K562 (cell line): ENCODE data around the gene FCRL6. TPM values are rescaled to one million over a fixed set of nuclear protein-coding genes. Genes with fewer than 3 reads are reported as not detected.

ENCODE experiments used
- ATAC-seq: fragments of 200-7000 bp; cut with Tn5 transposase; 3 replicates; pipeline ENCODE4 v1.9.1; 2020; ENCODE audit warnings: moderate library complexity
- BruUV-seq: library from RNA; stranded (reverse); fragments of 400-500 nt; replicated peaks from 2 replicates; lab custom pipeline; 2021; lab: Mats Ljungman, UMichigan
- CTCF ChIA-PET: fragments of 300-600 bp; formaldehyde crosslinking; extraction: SDS; loops from one replicate; lab custom pipeline; 2021; ENCODE audit warnings: low intra/inter-chr PET ratio; lab: Yijun Ruan, JAX
- POLR2A ChIA-PET: fragments of 300-600, 350-650 bp; sonication (Branson Sonifier 250); formaldehyde crosslinking; extraction: SDS; loops from one replicate; lab custom pipeline; 2021; ENCODE audit warnings: antibody characterized with exemption, inconsistent platforms; lab: Yijun Ruan, JAX
- DNase-seq, 4 experiments: peaks; one replicate each; pipeline versions ENCODE4 v3.0.0 to v3.0.0-alpha.2; 2011 to 2018; ENCODE audit warnings: low spot score in 3 of 4, mixed read lengths in 3 of 4; ENCODE audit errors: extremely low read depth in 1 of 4
- FAIRE-seq: peaks from 2 replicates; lab custom pipeline; 2011; peaks lifted over from hg19 to GRCh38; lab: Jason Lieb, UNC
- H2AFZ ChIP-seq: 2 replicates; pipeline ENCODE4 v1.6.0; 2011; ENCODE audit warnings: low read depth, low read length, control low read depth, inconsistent platforms
- H3K27ac ChIP-seq: fragments of 200-600 bp; 3 replicates; pipeline ENCODE4 v1.8.0; 2011; ENCODE audit warnings: low read depth, mild to moderate bottlenecking, control low read depth, inconsistent platforms, low read length, moderate library complexity, mixed read lengths; ENCODE audit errors: extremely low read depth
- H3K27me3 ChIP-seq, 2 experiments: fragments of 300-600 bp in 1 of 2; 2 replicates in 1 of 2; 3 replicates in 1 of 2; pipeline versions ENCODE4 v1.6.0 to v1.8.0; 2011; ENCODE audit warnings: inconsistent platforms in 2 of 2, low read length in 2 of 2, mild to moderate bottlenecking in 1 of 2, mixed read lengths in 1 of 2, moderate library complexity in 1 of 2; ENCODE audit not compliant: control insufficient read depth in 2 of 2, insufficient read depth in 2 of 2
- H3K36me3 ChIP-seq: fragments of 300-600 bp; 3 replicates; pipeline ENCODE4 v1.8.0; 2011; ENCODE audit warnings: mild to moderate bottlenecking, low read length, inconsistent platforms; ENCODE audit not compliant: control insufficient read depth, insufficient read depth
- H3K4me1 ChIP-seq, 2 experiments: fragments of 200-600 bp in 1 of 2; replicated peaks in 1 of 2; 2 replicates in 1 of 2; 3 replicates in 1 of 2; pipeline versions ENCODE4 v1.5.1 to v1.8.0; 2011; ENCODE audit warnings: inconsistent platforms in 2 of 2, low read length in 2 of 2, mild to moderate bottlenecking in 1 of 2, mixed read lengths in 1 of 2, moderate library complexity in 1 of 2; ENCODE audit not compliant: control insufficient read depth in 2 of 2, insufficient read depth in 2 of 2
- H3K4me2 ChIP-seq: 2 replicates; pipeline ENCODE4 v1.6.1; 2011; ENCODE audit warnings: low read length, control low read depth, inconsistent platforms, mixed read lengths; ENCODE audit not compliant: insufficient read depth
- H3K4me3 ChIP-seq: fragments of 200-600 bp; sonication (generic), shearing (Covaris generic); 2 replicates; pipeline ENCODE4 v1.5.1; 2016; ENCODE audit warnings: control low read depth, inconsistent platforms
- H3K79me2 ChIP-seq: fragments of 200-600 bp; 3 replicates; pipeline ENCODE4 v1.8.0; 2011; ENCODE audit warnings: low read length, inconsistent platforms; ENCODE audit not compliant: control insufficient read depth, insufficient read depth
- H3K9ac ChIP-seq, 2 experiments: 2 replicates each; pipeline versions ENCODE4 v1.6.0 to v1.6.1; 2011; ENCODE audit warnings: low read depth in 2 of 2, low read length in 2 of 2, control low read depth in 1 of 2, inconsistent platforms in 1 of 2, mild to moderate bottlenecking in 1 of 2, mixed read lengths in 1 of 2; ENCODE audit not compliant: insufficient read depth in 1 of 2
- H3K9me1 ChIP-seq: one replicate; pipeline ENCODE4 v1.6.0; 2011; ENCODE audit warnings: inconsistent platforms, mild to moderate bottlenecking, low read length, moderate library complexity; ENCODE audit not compliant: control insufficient read depth, insufficient read depth
- H3K9me3 ChIP-seq: replicated peaks from 2 replicates; pipeline ENCODE4 v1.5.1; 2011; ENCODE audit warnings: low read depth, low read length, inconsistent platforms; ENCODE audit not compliant: control insufficient read depth, insufficient read depth
- H4K20me1 ChIP-seq: replicated peaks from 2 replicates; pipeline ENCODE4 v1.6.1; 2011; ENCODE audit warnings: low read length, inconsistent platforms, mixed read lengths; ENCODE audit not compliant: control insufficient read depth, insufficient read depth
- E2F5 ChIP-seq: sonication (generic); formaldehyde crosslinking; IDR thresholded peaks from 2 replicates; pipeline ENCODE4 v1.8.0; 2022; ENCODE audit warnings: mild to moderate bottlenecking, missing genetic modification reagents
- HBP1 ChIP-seq: fragments of 450-650 bp; formaldehyde crosslinking; IDR thresholded peaks from 2 replicates; pipeline ENCODE4 v1.4.0; 2022; ENCODE audit warnings: missing genetic modification characterization
- HES1 ChIP-seq: fragments of 450-650 bp; IDR thresholded peaks from 2 replicates; pipeline ENCODE4 v1.6.1; 2016; ENCODE audit warnings: low read depth, mild to moderate bottlenecking, moderate library complexity
- KAT7 ChIP-seq: sonication (generic); formaldehyde crosslinking; IDR thresholded peaks from 2 replicates; pipeline ENCODE4 v1.8.0; 2022; ENCODE audit warnings: missing genetic modification reagents, mild to moderate bottlenecking, borderline replicate concordance
- MXD1 ChIP-seq: fragments of 250-450 bp; sonication (Bioruptor Pico); IDR thresholded peaks from 2 replicates; pipeline ENCODE4 v1.8.0; 2021; ENCODE audit warnings: borderline replicate concordance, mild to moderate bottlenecking, moderate library complexity; ENCODE audit not compliant: poor library complexity, severe bottlenecking
- MYC ChIP-seq, 2 experiments: fragments of 250-450 bp in 1 of 2; sonication (Bioruptor Pico) in 1 of 2; IDR thresholded peaks; 2 replicates each; pipeline versions ENCODE4 v1.5.1 to v1.6.1; 2012 to 2021; ENCODE audit warnings: low read depth in 2 of 2, borderline replicate concordance in 1 of 2, improper control_type of control experiment in 1 of 2, low read length in 1 of 2, mild to moderate bottlenecking in 1 of 2, moderate library complexity in 1 of 2
- POU5F1 ChIP-seq: fragments of 150-350 bp; IDR thresholded peaks from 2 replicates; pipeline ENCODE4 v1.6.1; 2014; ENCODE audit warnings: borderline replicate concordance, low read length, low read depth, mild to moderate bottlenecking; ENCODE audit not compliant: partially characterized antibody
- SAFB2 ChIP-seq: fragments of 200-400 bp; formaldehyde crosslinking; IDR thresholded peaks from 2 replicates; pipeline ENCODE4 v1.6.1; 2018; ENCODE audit warnings: borderline replicate concordance, low read length, low read depth, moderate library complexity; ENCODE audit not compliant: severe bottlenecking
- SNRNP70 ChIP-seq: fragments of 200-400 bp; formaldehyde crosslinking; optimal IDR thresholded peaks from 2 replicates; pipeline ENCODE3; 2017; ENCODE audit warnings: low read depth, low read length
- SPI1 ChIP-seq: IDR thresholded peaks from 2 replicates; pipeline ENCODE4 v1.6.1; 2011; ENCODE audit warnings: low read depth, low read length, control low read depth, borderline replicate concordance
- ZFX ChIP-seq: sonication (generic); formaldehyde crosslinking; IDR thresholded peaks from 2 replicates; pipeline ENCODE4 v1.8.0; 2022; ENCODE audit warnings: mild to moderate bottlenecking, missing genetic modification reagents, moderate library complexity
- WGBS: fragments of 100-300 bp; shearing (Covaris generic); methylation state at CpG from one replicate; pipeline ENCODE4 v1.1.6; 2016; ENCODE audit warnings: low coverage, mixed read lengths; ENCODE audit not compliant: insufficient coverage; ENCODE audit errors: missing lambda C conversion rate; 5-methylcytosine and 5-hydroxymethylcytosine counted together
- in situ Hi-C: fragments of 300-500 bp; cut with MboI; formaldehyde crosslinking; loops from 4 replicates; pipeline ENCODE4 v1.15.0; 2018; ENCODE audit warnings: inconsistent platforms, mixed read lengths
- intact Hi-C: fragments of 100-400 bp; cut with micrococcal nuclease; formaldehyde crosslinking; loops from 2 replicates; pipeline ENCODE4 v1.14.2; 2022
- polyA plus RNA-seq, 8 experiments: library from polyadenylated mRNA; depleted of rRNA in 4 of 8; stranded (reverse) in 5 of 8; unstranded in 3 of 8; fragments of >200 nt; fragmentation: Nextera tagmentation in 2 of 8; fragmentation: Illumina TruSeq in 1 of 8; extraction: Ambion mirVana in 2 of 8; extraction: Trizol in 1 of 8; gene quantifications; 2 replicates each; pipeline versions ENCODE4 v1.2.1 to v1.2.3, GENCODE V29; 2011 to 2014; ENCODE audit warnings: inconsistent platforms in 1 of 8, missing spikeins in 1 of 8
- total RNA-seq, 7 experiments: library from RNA; depleted of rRNA in 6 of 7; stranded (reverse); fragments of >200 nt in 6 of 7; fragmentation: Illumina TruSeq in 2 of 7; extraction: Trizol in 2 of 7; gene quantifications; 2 replicates each; pipeline versions ENCODE4 v1.2.1 to v1.2.3, GENCODE V29; 2011 to 2021; ENCODE audit warnings: low replicate concordance in 1 of 7

FCRL6 gene
- total and polyA plus RNA-seq, 9 of the 15 experiments (the other 6 are each of a cell fraction or from before 2014, with no cell fraction given): not detected

- no peak overlapping the region for H3K4me3 ChIP-seq
- no peak overlapping the region for H3K27ac ChIP-seq
- H3K36me3 ChIP-seq: no peaks in the 10 kb centered on the region
- no peaks in the 10 kb centered on the region for H3K79me2 ChIP-seq
- no peaks in the 10 kb centered on the region for H3K4me1 ChIP-seq
- H3K9me1 ChIP-seq: no peaks in the 10 kb centered on the region
- H4K20me1 ChIP-seq: no peaks in the 10 kb centered on the region
- no peak overlapping the region for H3K9ac ChIP-seq
- WGBS: 0% methylated on average over 1 of the region's 1 CpG
- POLR2A ChIA-PET: no interaction called here
- no TSS peak for BruUV-seq
- H3K4me2 ChIP-seq: no peak overlapping the region
- in situ Hi-C loops (no loop called here), intact Hi-C loops (no loop called here)
- FAIRE-seq: no peak
- no peaks in the 10 kb centered on the region for H3K27me3 ChIP-seq
- no peak overlapping the region for H2AFZ ChIP-seq
- no peak for DNase-seq
- ATAC-seq: no peak
- CTCF ChIA-PET: no interaction called here
- TF ChIP-seq SPI1 (no peak), SNRNP70 (no peak), SAFB2 (no peak), MYC (IDR thresholded peaks at IDR 0.05; ENCODE audit: low read depth, low read length) (no peak), MYC (CRISPR knock-in tag; IDR thresholded peaks at IDR 0.05; ENCODE audit: borderline replicate concordance, low read depth) (no peak)
- H3K9me3 ChIP-seq: no peaks in the 10 kb centered on the region
Observed at GRCh38 chr1:159763686-159764085, 38.5 kb upstream of the FCRL6 start.

- Histone ChIP-seq H3K36me3 (no peaks in the 10 kb centered on the region), H3K27ac (no peak overlapping the region), H3K79me2 (no peaks in the 10 kb centered on the region), H3K4me2 (no peak overlapping the region), H3K9me3 (no peaks in the 10 kb centered on the region), H3K4me1 (no peaks in the 10 kb centered on the region), H3K9me1 (no peaks in the 10 kb centered on the region), H4K20me1 (no peaks in the 10 kb centered on the region), H3K27me3 (no peaks in the 10 kb centered on the region), H2AFZ (no peak overlapping the region), H3K9ac (no peak overlapping the region), H3K4me3 (no peak overlapping the region)
- no peak for DNase-seq
- in situ Hi-C loops: no loop called here
- ATAC-seq: no peak
- no TSS peak for BruUV-seq
- POLR2A ChIA-PET: no interaction called here
- WGBS: 4% methylated on average over 3 of the region's 3 CpGs
- intact Hi-C loops: no loop called here
- FAIRE-seq: no peak
- CTCF ChIA-PET: no interaction called here
- TF ChIP-seq HES1: no peak
- no peak for TF ChIP-seq POU5F1
- TF ChIP-seq E2F5 (CRISPR knock-in tag): no peak
- TF ChIP-seq ZFX (CRISPR knock-in tag): no peak
- no peak for TF ChIP-seq MXD1 (CRISPR knock-in tag)
- TF ChIP-seq KAT7 (CRISPR knock-in tag): no peak
- TF ChIP-seq HBP1 (CRISPR knock-in tag): no peak
Observed at GRCh38 chr1:159765806-159766205, 36.4 kb upstream of the FCRL6 start.
